Activated naive CD8-positive, alpha-beta T cell treated with anti-CD3 and anti-CD28 coated beads, Interleukin-2, amount 10 ng/mL, durations not matched to agents 7 days and 5 days (primary cell): ENCODE measurements around the gene ASIC4. TPM values are rescaled to one million over a fixed set of nuclear protein-coding genes. Genes with fewer than 3 reads are reported as not detected.
A peak's percentile ranks its signal among the peaks of the same experiment; 100 is the strongest.

Experiments used
- ATAC-seq: fragments of 150-1000 bp; cut with Tn5 transposase; one replicate; pipeline ENCODE4 v1.10.0; 2021; ENCODE audit warnings: low read depth, moderate library complexity
- POLR2A ChIA-PET: fragments of 350-600 bp; sonication (Branson Sonifier 250); formaldehyde crosslinking; loops from one replicate; lab custom pipeline; 2021; ENCODE audit warnings: antibody characterized with exemption; lab: Charles Lee
- DNase-seq: peaks from one replicate; pipeline ENCODE4 v3.0.0; 2021
- H3K27ac Mint-ChIP-seq: one replicate; pipeline ENCODE4 v1.8.0; 2022; ENCODE audit warnings: mild to moderate bottlenecking, mixed read lengths
- H3K27me3 Mint-ChIP-seq: one replicate; pipeline ENCODE4 v1.8.0; 2022; ENCODE audit warnings: mild to moderate bottlenecking, moderate library complexity, mixed read lengths
- H3K36me3 Mint-ChIP-seq: one replicate; pipeline ENCODE4 v1.8.0; 2021; ENCODE audit warnings: mild to moderate bottlenecking, mixed read lengths
- H3K4me1 Mint-ChIP-seq: one replicate; pipeline ENCODE4 v1.8.0; 2021; ENCODE audit warnings: mixed read lengths
- H3K4me3 Mint-ChIP-seq: one replicate; pipeline ENCODE4 v1.8.0; 2022; ENCODE audit warnings: mild to moderate bottlenecking, moderate library complexity, mixed read lengths
- H3K9me3 Mint-ChIP-seq: one replicate; pipeline ENCODE4 v1.8.0; 2021; ENCODE audit warnings: mixed read lengths
- total RNA-seq, 2 experiments: library from RNA; stranded (reverse); gene quantifications; one replicate each; pipeline ENCODE4 v1.2.3, GENCODE V29; 2021

ASIC4 gene
- total RNA-seq, 2 experiments from 2014 or later = 0.08 to 0.09 TPM

- Mint-ChIP-seq H3K9me3 (no peaks in the 10 kb centered on the region), H3K4me3 (no peak overlapping the region), H3K27ac (no peak overlapping the region), H3K27me3 (peaks cover 33% of the 10 kb centered on the region), H3K36me3 (peaks cover 6% of the 10 kb centered on the region), H3K4me1 (peaks cover 7% of the 10 kb centered on the region)
- DNase-seq (no peak), ATAC-seq (no peak)
- POLR2A ChIA-PET = interaction anchor here (1.2 to 1.6 kb wide), 2 partner anchors 9 to 120 kb away, joined by 3 to 10 read pairs; partner anchors contain the start of genes DNPEP and GMPPA
Observed at GRCh38 chr2:219507581-219508443, 6.5 kb upstream of the ASIC4 start.

DNA sequence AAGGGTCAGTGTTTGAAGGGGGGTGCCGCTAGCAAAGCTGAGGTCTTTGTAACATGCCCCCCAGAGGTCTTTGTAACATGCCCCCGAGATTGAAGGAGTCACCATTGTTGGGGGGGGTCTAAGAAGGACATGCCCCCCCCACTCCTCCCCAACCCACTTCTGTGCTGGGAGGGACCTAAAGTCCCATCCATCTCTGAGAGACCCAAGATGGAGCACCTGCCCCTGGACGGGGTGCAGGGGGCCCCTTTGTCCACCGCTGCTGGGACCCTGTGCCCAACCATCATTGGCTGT is 5.9 kb upstream of the ASIC4 start:
- Mint-ChIP-seq H3K9me3 (no peaks in the 10 kb centered on the region), H3K27me3 (peaks cover 39% of the 10 kb centered on the region), H3K36me3 (peaks cover 6% of the 10 kb centered on the region), H3K4me3 (no peak overlapping the region), H3K4me1 (peaks cover 7% of the 10 kb centered on the region), H3K27ac (no peak overlapping the region)
- POLR2A ChIA-PET = interaction anchor here (1.2 to 1.6 kb wide), 2 partner anchors 9 to 121 kb away, joined by 3 to 10 read pairs; partner anchors contain the start of genes DNPEP and GMPPA
- no peak for ATAC-seq
- DNase-seq = no peak

DNA sequence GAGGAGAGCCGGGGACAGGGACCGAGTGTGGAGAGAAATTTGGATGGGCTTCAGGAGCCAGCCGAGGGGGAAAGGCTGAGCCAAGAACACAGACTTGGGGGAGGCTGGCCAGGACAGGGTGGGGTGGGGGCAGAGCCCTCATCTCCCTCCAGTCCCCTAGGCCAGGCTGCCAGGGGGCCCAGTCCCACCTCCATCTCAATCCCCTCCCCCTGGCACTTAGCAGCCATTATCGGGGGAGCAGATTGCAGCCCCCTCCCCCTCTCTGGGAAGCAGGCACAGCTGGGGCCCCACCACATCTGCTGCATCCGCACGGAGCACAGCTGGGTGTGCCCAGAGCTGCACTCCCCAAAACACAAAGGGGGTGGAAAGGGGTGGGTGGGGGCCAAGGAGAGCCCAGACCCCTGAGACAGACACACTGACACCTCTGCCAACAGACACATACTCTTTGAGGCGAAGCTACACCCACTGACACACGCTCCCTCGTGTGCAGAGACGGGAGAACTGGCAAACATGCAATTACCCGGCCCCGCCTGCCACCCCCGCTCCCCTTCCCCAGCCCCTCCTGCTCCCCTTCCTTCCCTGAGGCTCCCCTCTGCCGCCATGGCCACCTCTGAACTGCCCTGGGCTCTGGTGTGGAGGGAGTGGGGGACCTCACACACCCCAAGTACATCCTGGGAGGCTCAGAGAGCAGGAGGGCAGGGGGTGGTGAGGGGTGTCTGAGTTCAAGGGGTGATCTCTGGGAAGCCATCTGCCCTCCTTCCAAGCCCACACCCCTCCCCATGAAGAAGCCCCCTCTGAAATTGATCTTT is 5.1 kb upstream of the ASIC4 start:
- no peak overlapping the region for H3K27ac Mint-ChIP-seq
- H3K9me3 Mint-ChIP-seq = no peaks in the 10 kb centered on the region
- peaks cover 6% of the 10 kb centered on the region for H3K36me3 Mint-ChIP-seq
- no peak overlapping the region for H3K4me3 Mint-ChIP-seq
- peaks cover 46% of the 10 kb centered on the region for H3K27me3 Mint-ChIP-seq
- POLR2A ChIA-PET = interaction anchor here (1.0 kb wide), 1 partner anchor 9 kb away, joined by 3 read pairs; no protein-coding TSS in a partner anchor
- DNase-seq (no peak), ATAC-seq (peak; percentile 29)
- peaks cover 10% of the 10 kb centered on the region for H3K4me1 Mint-ChIP-seq

GRCh38 chr2:219509780-219510511 is 4.3 kb upstream of the ASIC4 start:
- Mint-ChIP-seq H3K4me3 (no peak overlapping the region), H3K4me1 (peaks cover 11% of the 10 kb centered on the region), H3K9me3 (no peaks in the 10 kb centered on the region), H3K36me3 (peaks cover 1% of the 10 kb centered on the region), H3K27ac (no peak overlapping the region), H3K27me3 (peaks cover 48% of the 10 kb centered on the region)
- ATAC-seq (peak; percentile 69), DNase-seq (no peak)
- POLR2A ChIA-PET = no interaction called here

GRCh38 chr2:219510512-219511135 is 3.7 kb upstream of the ASIC4 start:
- no peak for ATAC-seq
- Mint-ChIP-seq H3K9me3 (no peaks in the 10 kb centered on the region), H3K27ac (no peak overlapping the region)

GRCh38 chr2:219511547-219512325 is 2.5 kb upstream of the ASIC4 start:
- Mint-ChIP-seq H3K27me3 (peaks cover 63% of the 10 kb centered on the region), H3K4me3 (no peak overlapping the region), H3K4me1 (peaks cover 11% of the 10 kb centered on the region), H3K27ac (no peak overlapping the region), H3K9me3 (no peaks in the 10 kb centered on the region), H3K36me3 (peaks cover 1% of the 10 kb centered on the region)
- DNase-seq (no peak), ATAC-seq (no peak)
- POLR2A ChIA-PET = interaction anchor here (1.5 kb wide), 1 partner anchor 13 kb away, joined by 7 read pairs; the partner anchor contains the start of gene GMPPA

More at GRCh38 chr2:219510512-219511135, 3.7 kb upstream of the ASIC4 start:
- no peak for DNase-seq
- POLR2A ChIA-PET = interaction anchor here (1.5 kb wide), 1 partner anchor 12 kb away, joined by 7 read pairs; the partner anchor contains the start of gene GMPPA
- Mint-ChIP-seq H3K27me3 (peaks cover 54% of the 10 kb centered on the region), H3K4me1 (peaks cover 11% of the 10 kb centered on the region), H3K36me3 (peaks cover 1% of the 10 kb centered on the region), H3K4me3 (no peak overlapping the region)

DNA sequence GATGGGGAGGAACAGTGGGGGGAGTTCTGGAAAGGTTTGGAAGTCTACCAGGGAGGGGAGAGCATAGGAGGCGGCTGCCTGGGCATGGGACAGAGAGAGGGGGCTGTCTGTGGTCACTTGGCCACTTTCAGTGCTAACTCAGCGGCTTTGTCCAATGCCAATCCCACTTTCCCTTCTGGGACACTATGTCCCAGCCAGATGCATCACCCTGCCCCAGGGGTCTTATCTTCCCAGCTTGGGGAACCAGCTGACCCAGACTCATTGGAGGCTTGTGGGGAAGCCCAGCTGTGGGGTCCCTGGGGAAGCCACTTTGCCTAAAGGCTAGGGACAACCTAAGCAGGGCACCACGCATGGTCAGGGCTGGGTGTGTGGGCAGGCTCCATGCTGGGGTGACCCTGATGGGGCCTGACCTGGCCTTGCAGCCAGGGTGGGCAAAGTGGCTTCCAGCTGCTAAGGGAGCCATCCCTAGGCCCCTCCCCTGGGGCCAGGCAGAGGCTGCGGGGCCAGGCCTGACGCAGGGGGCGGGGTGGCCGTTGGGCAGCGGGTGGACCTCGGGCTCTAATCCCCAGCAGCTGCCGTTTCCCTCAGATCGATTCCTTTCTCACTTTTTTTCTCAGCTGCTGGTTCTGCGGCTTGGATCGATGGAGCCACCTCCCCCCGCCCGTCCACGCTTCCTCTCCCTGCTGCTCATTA is 1.6 kb upstream of the ASIC4 start:
- H3K27ac Mint-ChIP-seq = no peak overlapping the region
- peaks cover 70% of the 10 kb centered on the region for H3K27me3 Mint-ChIP-seq
- no peak for DNase-seq
- H3K36me3 Mint-ChIP-seq = peaks cover 1% of the 10 kb centered on the region
- POLR2A ChIA-PET = no interaction called here
- no peaks in the 10 kb centered on the region for H3K9me3 Mint-ChIP-seq
- no peak overlapping the region for H3K4me3 Mint-ChIP-seq
- no peak for ATAC-seq
- H3K4me1 Mint-ChIP-seq = peaks cover 11% of the 10 kb centered on the region

DNA sequence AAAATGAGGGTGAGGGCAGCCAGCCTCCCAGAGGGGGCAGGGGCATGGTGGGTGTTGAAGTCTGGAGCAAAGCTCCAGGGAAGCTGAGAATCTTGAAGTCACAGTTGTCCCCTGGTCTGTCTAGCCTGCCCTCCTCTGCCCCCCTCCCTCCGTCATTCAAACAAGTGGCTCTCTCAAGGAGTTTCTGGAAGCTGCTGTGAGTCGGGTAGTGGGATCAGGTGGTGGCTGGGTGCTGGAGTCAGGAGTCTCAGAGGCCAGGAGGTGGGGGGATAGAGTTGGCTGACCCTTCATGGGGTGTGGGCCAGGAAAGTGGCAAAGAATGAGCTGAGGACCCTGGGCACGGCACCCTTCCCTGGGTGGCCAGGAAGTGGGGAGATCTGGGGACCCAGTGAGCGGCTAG is 495 bp upstream of the ASIC4 start:
- peaks cover 11% of the 10 kb centered on the region for H3K4me1 Mint-ChIP-seq
- H3K27ac Mint-ChIP-seq = no peak overlapping the region
- H3K9me3 Mint-ChIP-seq = no peaks in the 10 kb centered on the region
- ATAC-seq (no peak), DNase-seq (no peak)
- POLR2A ChIA-PET = no interaction called here
- no peak overlapping the region for H3K4me3 Mint-ChIP-seq
- H3K27me3 Mint-ChIP-seq = peaks cover 74% of the 10 kb centered on the region
- peaks cover 1% of the 10 kb centered on the region for H3K36me3 Mint-ChIP-seq

DNA sequence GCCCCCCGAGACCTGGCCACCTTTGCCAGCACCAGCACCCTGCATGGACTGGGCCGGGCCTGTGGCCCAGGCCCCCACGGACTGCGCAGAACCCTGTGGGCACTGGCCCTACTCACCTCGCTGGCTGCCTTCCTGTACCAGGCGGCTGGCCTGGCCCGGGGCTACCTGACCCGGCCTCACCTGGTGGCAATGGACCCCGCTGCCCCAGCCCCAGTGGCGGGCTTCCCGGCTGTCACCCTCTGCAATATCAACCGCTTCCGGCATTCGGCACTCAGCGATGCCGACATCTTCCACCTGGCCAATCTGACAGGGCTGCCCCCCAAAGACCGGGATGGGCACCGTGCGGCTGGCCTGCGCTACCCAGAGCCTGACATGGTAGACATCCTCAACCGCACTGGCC is 554 bp downstream of the ASIC4 start:
- Mint-ChIP-seq H3K4me3 (no peak overlapping the region), H3K27me3 (peaks cover 72% of the 10 kb centered on the region), H3K27ac (no peak overlapping the region), H3K4me1 (peaks cover 8% of the 10 kb centered on the region), H3K9me3 (no peaks in the 10 kb centered on the region), H3K36me3 (no peaks in the 10 kb centered on the region)
- POLR2A ChIA-PET = no interaction called here
- DNase-seq = no peak
- no peak for ATAC-seq

DNA sequence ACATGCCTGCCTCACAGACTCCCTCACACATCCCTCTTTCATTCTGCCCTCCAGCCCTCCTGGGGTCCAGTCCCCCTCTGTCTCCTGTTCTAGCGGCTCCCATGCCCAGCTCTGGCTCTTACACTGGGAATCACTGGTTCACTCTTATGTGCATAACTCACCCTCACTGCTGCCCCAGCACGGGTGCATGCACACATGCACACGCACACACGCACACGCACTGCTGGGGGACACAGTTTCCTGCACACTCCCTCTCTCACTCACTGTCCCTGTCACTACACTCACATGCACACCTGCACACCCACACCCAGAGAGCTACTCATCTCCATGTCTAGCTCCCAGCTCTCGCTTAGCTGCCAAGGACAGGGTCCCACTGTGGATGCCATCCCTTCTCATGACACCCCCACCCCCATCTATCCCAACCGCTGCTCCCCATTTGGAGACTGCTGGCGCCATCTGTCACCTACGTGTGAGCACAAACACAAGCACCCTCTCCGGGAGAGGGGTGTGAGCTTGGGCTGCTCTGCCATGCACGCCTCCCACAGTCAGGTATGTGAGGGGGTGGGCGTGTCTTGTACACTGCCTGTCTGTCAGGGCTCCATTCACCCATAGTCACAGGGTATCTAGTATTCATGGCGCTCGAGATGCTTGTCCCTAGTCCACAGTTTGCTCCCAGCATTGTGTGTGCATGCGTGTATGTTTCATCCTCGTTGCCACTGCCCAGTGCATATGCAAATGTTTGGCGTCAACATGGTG is 1.8 kb downstream of the ASIC4 start:
- Mint-ChIP-seq H3K4me1 (peaks cover 6% of the 10 kb centered on the region), H3K27me3 (peaks cover 71% of the 10 kb centered on the region), H3K36me3 (no peaks in the 10 kb centered on the region), H3K9me3 (no peaks in the 10 kb centered on the region), H3K4me3 (no peak overlapping the region), H3K27ac (no peak overlapping the region)
- POLR2A ChIA-PET = no interaction called here
- no peak for DNase-seq
- ATAC-seq = no peak

GRCh38 chr2:219516888-219517287 is 2.6 kb downstream of the ASIC4 start:
- ATAC-seq = no peak
- no peak overlapping the region for H3K4me3 Mint-ChIP-seq
- POLR2A ChIA-PET = no interaction called here
- H3K9me3 Mint-ChIP-seq = no peaks in the 10 kb centered on the region
- no peak for DNase-seq
- no peak overlapping the region for H3K27ac Mint-ChIP-seq
- H3K36me3 Mint-ChIP-seq = no peaks in the 10 kb centered on the region
- peaks cover 6% of the 10 kb centered on the region for H3K4me1 Mint-ChIP-seq
- H3K27me3 Mint-ChIP-seq = peaks cover 72% of the 10 kb centered on the region
